ENCODE results near the gene TAS2R16. TPM values are rescaled to one million over a fixed set of nuclear protein-coding genes. Genes with fewer than 3 reads are reported as not detected.

Gene TAS2R16
- polyA plus RNA-seq, 1 donor = not detected

- DNase-seq = no peak
- no peaks in the 10 kb centered on the region for H3K27me3 ChIP-seq (ENCODE audit: control insufficient read depth, insufficient read depth, low read length)
- no CpG with 5 or more reads among the region's 1 CpG for WGBS (ENCODE audit: insufficient coverage, low lambda C conversion rate)
Measured at GRCh38 chr7:123022576-123022975, 27.1 kb upstream of the TAS2R16 start.

GRCh38 chr7:123012435-123012834 lies 16.9 kb upstream of the TAS2R16 start:
- H3K27ac ChIP-seq (ENCODE audit: low read length) = no peak overlapping the region
- H3K36me3 ChIP-seq (ENCODE audit: control insufficient read depth, insufficient read depth, low read length) = no peaks in the 10 kb centered on the region
- no peak overlapping the region for H3K4me3 ChIP-seq (ENCODE audit: low read length)
- no peak for DNase-seq
- H3K4me1 ChIP-seq (ENCODE audit: control insufficient read depth, insufficient read depth, low read length) = no peaks in the 10 kb centered on the region
- H3K9me3 ChIP-seq (ENCODE audit: control insufficient read depth, low read depth, low read length) = no peaks in the 10 kb centered on the region
- no peaks in the 10 kb centered on the region for H3K27me3 ChIP-seq (ENCODE audit: control insufficient read depth, insufficient read depth, low read length)

More at GRCh38 chr7:123022576-123022975, 27.1 kb upstream of the TAS2R16 start:
- H3K9me3 ChIP-seq (ENCODE audit: control insufficient read depth, low read depth, low read length) = peaks cover 6% of the 10 kb centered on the region
- no peak overlapping the region for H3K4me3 ChIP-seq (ENCODE audit: low read length)
- no peaks in the 10 kb centered on the region for H3K36me3 ChIP-seq (ENCODE audit: control insufficient read depth, insufficient read depth, low read length)
- no peak overlapping the region for H3K27ac ChIP-seq (ENCODE audit: low read length)
- no peaks in the 10 kb centered on the region for H3K4me1 ChIP-seq (ENCODE audit: control insufficient read depth, insufficient read depth, low read length)

- H3K4me3 ChIP-seq (ENCODE audit: low read length) = no peak overlapping the region
- no peak overlapping the region for H3K27ac ChIP-seq (ENCODE audit: low read length)
- no peaks in the 10 kb centered on the region for H3K27me3 ChIP-seq (ENCODE audit: control insufficient read depth, insufficient read depth, low read length)
- no peak for DNase-seq
- H3K36me3 ChIP-seq (ENCODE audit: control insufficient read depth, insufficient read depth, low read length) = no peaks in the 10 kb centered on the region
- WGBS (ENCODE audit: insufficient coverage, low lambda C conversion rate) = 100% methylated on average over 1 of the region's 2 CpGs
- no peaks in the 10 kb centered on the region for H3K4me1 ChIP-seq (ENCODE audit: control insufficient read depth, insufficient read depth, low read length)
- no peaks in the 10 kb centered on the region for H3K9me3 ChIP-seq (ENCODE audit: control insufficient read depth, low read depth, low read length)
Measured at GRCh38 chr7:123011766-123012369, 16.4 kb upstream of the TAS2R16 start.

DNA sequence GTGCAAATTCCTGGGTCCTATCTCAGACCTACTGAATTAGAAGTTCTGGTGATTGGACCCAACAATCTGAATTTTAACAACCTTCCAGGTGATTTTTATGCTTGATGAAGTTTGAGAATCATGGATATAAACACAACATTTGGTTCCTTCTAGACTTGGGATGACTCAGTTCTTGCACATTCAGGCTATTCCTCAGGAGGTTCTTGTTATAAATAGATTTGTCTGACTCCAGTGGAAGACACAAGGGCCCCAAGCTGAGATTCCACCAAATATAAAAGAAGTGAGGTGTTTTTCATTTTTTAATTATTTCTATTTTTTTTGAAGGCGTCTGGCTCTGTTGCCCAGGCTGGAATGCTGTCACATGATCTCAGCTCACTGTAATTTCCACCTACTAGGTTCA lies 9.4 kb upstream of the TAS2R16 start:
- no peak overlapping the region for H3K27ac ChIP-seq (ENCODE audit: low read length)
- 100% methylated on average over 1 of the region's 1 CpG for WGBS (ENCODE audit: insufficient coverage, low lambda C conversion rate)
- no peaks in the 10 kb centered on the region for H3K36me3 ChIP-seq (ENCODE audit: control insufficient read depth, insufficient read depth, low read length)
- no peak for DNase-seq
- H3K4me3 ChIP-seq (ENCODE audit: low read length) = no peak overlapping the region
- H3K9me3 ChIP-seq (ENCODE audit: control insufficient read depth, low read depth, low read length) = no peaks in the 10 kb centered on the region
- no peaks in the 10 kb centered on the region for H3K4me1 ChIP-seq (ENCODE audit: control insufficient read depth, insufficient read depth, low read length)
- H3K27me3 ChIP-seq (ENCODE audit: control insufficient read depth, insufficient read depth, low read length) = no peaks in the 10 kb centered on the region

DNA sequence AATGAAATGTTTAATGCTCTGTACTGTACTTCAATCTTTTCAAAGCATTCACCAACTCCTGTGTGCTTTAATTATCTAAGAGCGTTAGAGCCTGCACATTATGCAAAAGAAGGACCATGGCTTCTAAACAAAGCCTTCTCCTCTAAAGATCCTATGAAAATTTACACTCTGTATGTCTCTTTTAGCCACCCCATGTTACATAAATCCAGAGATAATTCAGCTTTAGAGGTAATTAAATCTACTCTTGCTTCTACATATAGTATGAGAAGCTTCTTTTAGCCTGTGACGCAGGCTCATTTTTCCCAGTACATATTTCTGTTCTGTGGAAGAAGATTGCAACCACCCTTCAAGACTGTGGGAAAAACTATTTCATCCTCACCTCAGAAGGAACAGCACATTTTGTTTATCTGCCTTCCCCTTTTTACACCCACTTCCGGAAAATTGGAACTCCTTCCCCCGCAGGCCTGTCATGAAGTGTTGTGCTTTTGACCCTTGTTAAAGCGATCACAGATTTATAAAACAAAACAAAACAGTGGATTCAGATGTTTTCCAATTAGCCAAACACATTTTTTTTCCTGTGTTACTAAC lies 8.1 kb upstream of the TAS2R16 start:
- 54% methylated on average over 3 of the region's 5 CpGs for WGBS (ENCODE audit: insufficient coverage, low lambda C conversion rate)

GRCh38 chr7:122989577-122989976 lies 5.9 kb downstream of the TAS2R16 start:
- Histone ChIP-seq H3K36me3 (ENCODE audit: control insufficient read depth, insufficient read depth, low read length) (no peaks in the 10 kb centered on the region), H3K4me3 (ENCODE audit: low read length) (no peak overlapping the region), H3K27ac (ENCODE audit: low read length) (no peak overlapping the region), H3K27me3 (ENCODE audit: control insufficient read depth, insufficient read depth, low read length) (no peaks in the 10 kb centered on the region), H3K9me3 (ENCODE audit: control insufficient read depth, low read depth, low read length) (no peaks in the 10 kb centered on the region), H3K4me1 (ENCODE audit: control insufficient read depth, insufficient read depth, low read length) (no peaks in the 10 kb centered on the region)
- DNase-seq = no peak
- 100% methylated on average over 1 of the region's 2 CpGs for WGBS (ENCODE audit: insufficient coverage, low lambda C conversion rate)

More for the DNA sequence above, 8.1 kb upstream of the TAS2R16 start:
- no peaks in the 10 kb centered on the region for H3K36me3 ChIP-seq (ENCODE audit: control insufficient read depth, insufficient read depth, low read length)
- H3K4me3 ChIP-seq (ENCODE audit: low read length) = no peak overlapping the region
- DNase-seq = no peak
- H3K27me3 ChIP-seq (ENCODE audit: control insufficient read depth, insufficient read depth, low read length) = no peaks in the 10 kb centered on the region
- H3K27ac ChIP-seq (ENCODE audit: low read length) = no peak overlapping the region
- no peaks in the 10 kb centered on the region for H3K4me1 ChIP-seq (ENCODE audit: control insufficient read depth, insufficient read depth, low read length)
- H3K9me3 ChIP-seq (ENCODE audit: control insufficient read depth, low read depth, low read length) = no peaks in the 10 kb centered on the region

DNA sequence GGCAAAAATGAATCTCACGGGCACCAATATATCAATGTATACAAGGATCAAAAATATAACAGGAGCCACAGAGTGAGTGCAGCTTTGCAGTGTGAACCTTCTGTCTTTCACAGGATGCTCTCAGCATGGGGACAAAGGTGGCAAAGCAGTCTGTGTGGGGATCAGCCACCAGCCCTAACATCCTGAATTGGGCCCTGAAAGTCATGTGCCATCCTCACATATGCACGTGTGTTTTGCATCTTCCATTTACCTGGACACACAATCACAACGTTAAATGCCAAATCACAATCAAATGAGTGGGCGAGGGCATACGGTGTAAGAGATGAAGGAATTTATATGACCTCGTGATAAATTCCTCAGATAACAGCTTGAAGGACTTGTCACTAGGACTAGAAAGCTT lies 6.5 kb downstream of the TAS2R16 start:
- H3K4me3 ChIP-seq (ENCODE audit: low read length) = no peak overlapping the region
- no CpG with 5 or more reads among the region's 6 CpGs for WGBS (ENCODE audit: insufficient coverage, low lambda C conversion rate)
- no peaks in the 10 kb centered on the region for H3K9me3 ChIP-seq (ENCODE audit: control insufficient read depth, low read depth, low read length)
- no peaks in the 10 kb centered on the region for H3K36me3 ChIP-seq (ENCODE audit: control insufficient read depth, insufficient read depth, low read length)
- no peaks in the 10 kb centered on the region for H3K27me3 ChIP-seq (ENCODE audit: control insufficient read depth, insufficient read depth, low read length)
- no peak for DNase-seq
- H3K4me1 ChIP-seq (ENCODE audit: control insufficient read depth, insufficient read depth, low read length) = no peaks in the 10 kb centered on the region
- H3K27ac ChIP-seq (ENCODE audit: low read length) = no peak overlapping the region

DNA sequence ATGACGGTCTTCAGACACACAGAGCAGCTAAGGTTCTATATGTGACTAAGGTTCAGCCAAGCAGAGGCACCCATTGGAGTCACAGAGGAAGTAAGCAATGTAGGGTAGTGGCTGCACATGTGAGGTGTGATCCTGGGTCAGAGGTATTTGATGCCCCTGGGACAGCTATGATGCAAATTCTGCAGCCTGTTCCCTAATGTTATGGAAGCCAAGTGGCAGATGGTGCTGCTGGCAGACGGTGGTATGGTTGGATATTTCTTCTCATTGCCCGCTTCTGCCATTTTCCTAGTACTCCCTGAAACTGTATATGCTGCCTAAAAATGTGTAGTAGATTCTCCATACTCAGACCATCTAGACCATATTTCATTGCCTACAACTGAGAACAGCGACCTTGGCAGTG lies 7.2 kb downstream of the TAS2R16 start:
- Histone ChIP-seq H3K9me3 (ENCODE audit: control insufficient read depth, low read depth, low read length) (no peaks in the 10 kb centered on the region), H3K27ac (ENCODE audit: low read length) (no peak overlapping the region), H3K36me3 (ENCODE audit: control insufficient read depth, insufficient read depth, low read length) (no peaks in the 10 kb centered on the region), H3K4me3 (ENCODE audit: low read length) (no peak overlapping the region), H3K4me1 (ENCODE audit: control insufficient read depth, insufficient read depth, low read length) (no peaks in the 10 kb centered on the region), H3K27me3 (ENCODE audit: control insufficient read depth, insufficient read depth, low read length) (no peaks in the 10 kb centered on the region)
- no peak for DNase-seq
- WGBS (ENCODE audit: insufficient coverage, low lambda C conversion rate) = no CpG with 5 or more reads among the region's 4 CpGs

DNA sequence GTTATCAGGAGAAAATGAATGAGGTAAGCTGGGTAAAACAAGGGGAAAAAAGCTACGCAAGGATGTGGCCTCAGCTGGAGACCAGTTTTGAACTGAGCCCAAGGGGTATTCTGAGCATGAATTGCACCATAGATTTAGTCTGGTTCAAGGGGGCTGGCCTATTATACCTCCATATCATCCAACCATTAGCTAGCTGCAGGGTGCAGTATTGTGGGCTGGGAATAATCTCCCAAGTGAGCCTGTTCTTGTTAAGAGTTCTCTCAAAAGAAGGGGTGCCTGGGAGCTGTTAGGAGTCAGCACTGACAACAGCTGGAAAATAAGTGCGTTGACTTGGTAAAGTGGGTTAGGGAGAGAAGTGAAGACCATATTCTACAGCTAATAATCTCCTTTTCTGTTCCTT lies 8.0 kb downstream of the TAS2R16 start:
- H3K4me1 ChIP-seq (ENCODE audit: control insufficient read depth, insufficient read depth, low read length) = no peaks in the 10 kb centered on the region
- no CpG with 5 or more reads among the region's 2 CpGs for WGBS (ENCODE audit: insufficient coverage, low lambda C conversion rate)
- no peak for DNase-seq
- H3K36me3 ChIP-seq (ENCODE audit: control insufficient read depth, insufficient read depth, low read length) = no peaks in the 10 kb centered on the region
- no peaks in the 10 kb centered on the region for H3K9me3 ChIP-seq (ENCODE audit: control insufficient read depth, low read depth, low read length)
- no peaks in the 10 kb centered on the region for H3K27me3 ChIP-seq (ENCODE audit: control insufficient read depth, insufficient read depth, low read length)
- H3K27ac ChIP-seq (ENCODE audit: low read length) = no peak overlapping the region
- H3K4me3 ChIP-seq (ENCODE audit: low read length) = no peak overlapping the region

- no peaks in the 10 kb centered on the region for H3K36me3 ChIP-seq (ENCODE audit: control insufficient read depth, insufficient read depth, low read length)
- H3K27me3 ChIP-seq (ENCODE audit: control insufficient read depth, insufficient read depth, low read length) = no peaks in the 10 kb centered on the region
- H3K4me1 ChIP-seq (ENCODE audit: control insufficient read depth, insufficient read depth, low read length) = no peaks in the 10 kb centered on the region
- H3K4me3 ChIP-seq (ENCODE audit: low read length) = no peak overlapping the region
- no peaks in the 10 kb centered on the region for H3K9me3 ChIP-seq (ENCODE audit: control insufficient read depth, low read depth, low read length)
- no CpG with 5 or more reads among the region's 2 CpGs for WGBS (ENCODE audit: insufficient coverage, low lambda C conversion rate)
- DNase-seq = no peak
- H3K27ac ChIP-seq (ENCODE audit: low read length) = no peak overlapping the region
Measured at GRCh38 chr7:122984021-122984420, 11.5 kb downstream of the TAS2R16 start.

GRCh38 chr7:122983261-122983660 lies 12.2 kb downstream of the TAS2R16 start:
- no peaks in the 10 kb centered on the region for H3K27me3 ChIP-seq (ENCODE audit: control insufficient read depth, insufficient read depth, low read length)
- DNase-seq = no peak
- H3K9me3 ChIP-seq (ENCODE audit: control insufficient read depth, low read depth, low read length) = no peaks in the 10 kb centered on the region
- no peaks in the 10 kb centered on the region for H3K36me3 ChIP-seq (ENCODE audit: control insufficient read depth, insufficient read depth, low read length)
- H3K4me1 ChIP-seq (ENCODE audit: control insufficient read depth, insufficient read depth, low read length) = no peaks in the 10 kb centered on the region
- no CpG with 5 or more reads among the region's 1 CpG for WGBS (ENCODE audit: insufficient coverage, low lambda C conversion rate)
- H3K27ac ChIP-seq (ENCODE audit: low read length) = no peak overlapping the region
- H3K4me3 ChIP-seq (ENCODE audit: low read length) = no peak overlapping the region

Measured in large intestine (tissue), 3 donors.